Trophoblast cell (in vitro differentiated cells and primary cell): ENCODE measurements around the gene PTPRQ.

Experiments used
- DNase-seq, 2 donors: peaks; one replicate each; pipeline ENCODE4 v3.0.0-alpha.2; 2016
- H2AFZ ChIP-seq: 2 replicates; pipeline ENCODE4 v1.6.1; 2013; ENCODE audit warnings: low read length, moderate library complexity, mild to moderate bottlenecking; ENCODE audit not compliant: insufficient read depth, poor library complexity
- H2AK5ac ChIP-seq: 2 replicates; pipeline ENCODE4 v1.6.1; 2013; ENCODE audit warnings: mild to moderate bottlenecking, low read length
- H2BK120ac ChIP-seq: 2 replicates; pipeline ENCODE4 v1.6.1; 2013; ENCODE audit warnings: low read length, mild to moderate bottlenecking, moderate library complexity; ENCODE audit not compliant: insufficient read depth, poor library complexity
- H2BK12ac ChIP-seq: 2 replicates; pipeline ENCODE4 v1.6.1; 2013; ENCODE audit warnings: mild to moderate bottlenecking, low read length, moderate library complexity
- H2BK5ac ChIP-seq: 2 replicates; pipeline ENCODE4 v1.6.1; 2013; ENCODE audit warnings: low read length, low read depth, moderate library complexity, mild to moderate bottlenecking; ENCODE audit not compliant: poor library complexity
- H3K14ac ChIP-seq: 2 replicates; pipeline ENCODE4 v1.6.1; 2013; ENCODE audit warnings: mild to moderate bottlenecking, low read length
- H3K18ac ChIP-seq: 2 replicates; pipeline ENCODE4 v1.6.1; 2013; ENCODE audit warnings: mild to moderate bottlenecking, low read length
- H3K23ac ChIP-seq: 2 replicates; pipeline ENCODE4 v1.6.1; 2013; ENCODE audit warnings: low read length
- H3K27ac ChIP-seq: 2 replicates; pipeline ENCODE4 v1.5.1; 2013; ENCODE audit warnings: low read depth, mild to moderate bottlenecking, inconsistent platforms, low read length, moderate library complexity
- H3K27me3 ChIP-seq: 2 replicates; pipeline ENCODE4 v1.6.1; 2013; ENCODE audit warnings: inconsistent platforms, mild to moderate bottlenecking, low read length, moderate library complexity; ENCODE audit not compliant: insufficient read depth
- H3K36me3 ChIP-seq, 2 experiments: 1 replicate in 1 of 2; 2 replicates in 1 of 2; pipeline ENCODE4 v1.6.1; 2013; ENCODE audit warnings: low read length in 2 of 2, mild to moderate bottlenecking in 2 of 2, moderate library complexity in 1 of 2; ENCODE audit not compliant: insufficient read depth in 2 of 2, control insufficient read depth in 1 of 2
- H3K4ac ChIP-seq: 2 replicates; pipeline ENCODE4 v1.6.1; 2013; ENCODE audit warnings: low read depth, mild to moderate bottlenecking, low read length, moderate library complexity
- H3K4me1 ChIP-seq, 2 experiments: 1 replicate in 1 of 2; 2 replicates in 1 of 2; pipeline ENCODE4 v1.6.1; 2013; ENCODE audit warnings: low read length in 2 of 2, mild to moderate bottlenecking in 2 of 2, moderate library complexity in 1 of 2; ENCODE audit not compliant: insufficient read depth in 2 of 2, control insufficient read depth in 1 of 2
- H3K4me2 ChIP-seq: 2 replicates; pipeline ENCODE4 v1.6.1; 2013; ENCODE audit warnings: inconsistent platforms, mild to moderate bottlenecking, low read length, moderate library complexity
- H3K4me3 ChIP-seq: 2 replicates; pipeline ENCODE4 v1.5.1; 2013; ENCODE audit warnings: mild to moderate bottlenecking, low read depth, low read length, inconsistent platforms
- H3K79me1 ChIP-seq: one replicate; pipeline ENCODE4 v1.6.1; 2013; ENCODE audit warnings: low read length
- H3K79me2 ChIP-seq: 2 replicates; pipeline ENCODE4 v1.6.1; 2013; ENCODE audit warnings: low read length, mild to moderate bottlenecking; ENCODE audit not compliant: control insufficient read depth, insufficient read depth, poor library complexity
- H3K9ac ChIP-seq: 2 replicates; pipeline ENCODE4 v1.6.1; 2013; ENCODE audit warnings: mild to moderate bottlenecking, low read length
- H3K9me3 ChIP-seq: 2 replicates; pipeline ENCODE4 v1.6.1; 2013; ENCODE audit warnings: low read depth, mild to moderate bottlenecking, control low read depth, inconsistent platforms, low read length; ENCODE audit not compliant: insufficient read depth
- H4K12ac ChIP-seq: 2 replicates; pipeline ENCODE4 v1.6.1; 2013; ENCODE audit warnings: low read depth, mild to moderate bottlenecking, low read length, moderate library complexity
- H4K8ac ChIP-seq: 2 replicates; pipeline ENCODE4 v1.6.1; 2013; ENCODE audit warnings: low read depth, mild to moderate bottlenecking, low read length, moderate library complexity
- H4K91ac ChIP-seq: one replicate; pipeline ENCODE4 v1.6.1; 2013; ENCODE audit warnings: low read depth, mild to moderate bottlenecking, low read length, moderate library complexity
- WGBS: extraction: QIAGEN DNeasy Blood & Tissue Kit; methylation state at CpG from one replicate; pipeline ENCODE4 v1.1.7; 2013; ENCODE audit warnings: missing lambda C conversion rate; ENCODE audit not compliant: insufficient read length, insufficient coverage; ENCODE audit errors: extremely low coverage; 5-methylcytosine and 5-hydroxymethylcytosine counted together

PTPRQ gene

DNA sequence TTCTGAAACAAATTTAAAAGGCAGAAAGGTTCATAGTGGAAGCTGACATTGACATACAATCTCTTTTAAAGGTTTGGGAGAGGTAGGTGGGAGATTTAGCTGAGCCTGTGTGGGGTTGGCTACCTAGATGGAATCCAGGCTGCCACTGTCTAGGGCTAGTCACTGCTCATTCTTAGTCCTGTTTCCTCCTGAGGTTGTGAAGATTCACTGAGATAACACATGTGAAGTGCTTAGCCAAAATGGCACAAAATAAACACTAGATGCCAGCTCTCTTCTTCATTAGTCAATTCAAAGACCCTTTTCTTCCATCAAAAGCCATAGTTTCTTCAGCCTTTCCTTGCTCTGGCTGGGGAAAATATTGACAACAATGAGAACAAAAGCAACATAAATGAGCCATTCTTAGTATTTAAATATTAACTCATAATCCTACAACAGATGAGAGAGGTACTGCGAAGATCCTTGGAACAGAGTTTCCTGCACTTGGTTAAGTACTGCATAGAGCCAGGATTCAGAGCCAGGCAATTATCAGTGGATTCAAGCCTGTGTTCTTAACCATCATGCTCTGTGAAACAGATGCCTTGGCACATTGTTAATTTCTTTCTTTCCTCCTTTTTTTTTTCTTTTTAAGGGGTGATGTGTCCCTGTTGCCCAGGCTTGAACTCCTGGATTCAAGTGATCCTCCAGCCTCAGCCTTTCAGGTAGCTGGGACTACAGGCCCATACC lies 266.9 kb downstream of the PTPRQ start:
- H2BK5ac ChIP-seq = no peak overlapping the region

DNA sequence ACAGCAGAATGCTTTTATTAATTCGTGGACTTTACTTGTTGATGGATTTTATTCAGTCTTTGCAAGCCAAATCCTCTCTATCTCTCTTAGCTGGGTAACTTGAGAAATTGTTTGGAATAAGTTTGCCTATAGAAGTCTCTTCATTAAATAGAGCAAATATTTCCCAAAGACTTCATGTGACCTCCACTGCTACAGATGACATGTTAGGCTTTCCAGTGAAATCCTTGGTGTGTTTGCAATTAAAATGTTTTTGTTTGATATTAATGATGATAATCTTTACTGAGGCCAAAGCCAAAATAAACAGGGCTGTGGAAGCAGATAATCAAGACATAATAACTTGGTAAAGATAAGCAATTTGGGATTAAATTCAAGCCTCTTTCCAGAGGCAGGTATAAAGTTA lies 267.8 kb downstream of the PTPRQ start:
- no peak overlapping the region for H2AK5ac ChIP-seq
- H4K12ac ChIP-seq = no peak overlapping the region
- no CpG with 5 or more reads among the region's 1 CpG for WGBS
- no peak overlapping the region for H2BK12ac ChIP-seq
- H3K9me3 ChIP-seq = peaks cover 3% of the 10 kb centered on the region
- no peak overlapping the region for H2BK120ac ChIP-seq
- H3K4me2 ChIP-seq = no peak overlapping the region
- H3K27me3 ChIP-seq = peaks cover 27% of the 10 kb centered on the region
- no peak overlapping the region for H3K18ac ChIP-seq
- no peak overlapping the region for H3K4ac ChIP-seq
- no peak for DNase-seq
- H2AFZ ChIP-seq = no peak overlapping the region
- H3K9ac ChIP-seq = no peak overlapping the region
- H3K79me1 ChIP-seq = no peaks in the 10 kb centered on the region
- no peak overlapping the region for H3K4me3 ChIP-seq
- H3K36me3 ChIP-seq = no peaks in the 10 kb centered on the region
- H3K4me1 ChIP-seq = peaks cover 4 to 5% of the 10 kb centered on the region in 2 experiments
- no peak overlapping the region for H4K8ac ChIP-seq
- no peak overlapping the region for H2BK5ac ChIP-seq
- no peak overlapping the region for H3K14ac ChIP-seq
- no peaks in the 10 kb centered on the region for H3K79me2 ChIP-seq
- no peak overlapping the region for H3K23ac ChIP-seq
- H3K27ac ChIP-seq = no peak overlapping the region
- no peak overlapping the region for H4K91ac ChIP-seq

More for the DNA sequence above, 266.9 kb downstream of the PTPRQ start:
- H2AK5ac ChIP-seq = no peak overlapping the region
- H3K36me3 ChIP-seq = no peaks in the 10 kb centered on the region
- peaks cover 3% of the 10 kb centered on the region for H3K9me3 ChIP-seq
- no peak overlapping the region for H4K8ac ChIP-seq
- DNase-seq = no peak
- H3K27ac ChIP-seq = no peak overlapping the region
- H3K4me3 ChIP-seq = no peak overlapping the region
- H3K23ac ChIP-seq = no peak overlapping the region
- no CpG with 5 or more reads among the region's 1 CpG for WGBS
- no peaks in the 10 kb centered on the region for H3K79me2 ChIP-seq
- peaks cover 4 to 5% of the 10 kb centered on the region in 2 experiments for H3K4me1 ChIP-seq
- no peak overlapping the region for H3K18ac ChIP-seq
- no peak overlapping the region for H3K4me2 ChIP-seq
- no peak overlapping the region for H2BK12ac ChIP-seq
- H3K14ac ChIP-seq = no peak overlapping the region
- no peaks in the 10 kb centered on the region for H3K79me1 ChIP-seq
- H2BK120ac ChIP-seq = no peak overlapping the region
- no peak overlapping the region for H4K12ac ChIP-seq
- no peak overlapping the region for H3K9ac ChIP-seq
- H4K91ac ChIP-seq = no peak overlapping the region
- no peak overlapping the region for H2AFZ ChIP-seq
- H3K27me3 ChIP-seq = peaks cover 32% of the 10 kb centered on the region
- no peak overlapping the region for H3K4ac ChIP-seq

DNA sequence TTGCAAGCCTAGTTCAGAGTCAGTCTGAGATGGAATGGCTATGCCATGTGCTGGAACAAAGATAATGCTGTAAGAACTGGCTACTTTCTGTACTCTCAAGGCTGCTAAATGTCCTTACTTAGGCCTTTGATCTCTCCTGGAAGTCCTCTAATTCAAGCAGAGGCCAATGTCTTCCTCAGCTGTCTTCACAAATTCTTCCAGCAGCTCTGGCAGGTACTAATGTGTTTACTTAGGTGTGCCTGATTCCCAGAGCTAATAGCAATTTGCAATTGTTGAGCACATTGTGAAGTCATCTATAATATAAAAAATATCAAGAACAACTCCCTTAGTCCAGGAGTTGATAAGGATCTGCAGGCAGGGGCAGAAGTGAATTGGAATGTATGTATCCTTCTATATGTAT lies 268.8 kb downstream of the PTPRQ start:
- Histone ChIP-seq H3K9me3 (peaks cover 3% of the 10 kb centered on the region), H3K79me2 (no peaks in the 10 kb centered on the region), H3K4me2 (no peak overlapping the region), H3K14ac (no peak overlapping the region), H3K4me3 (no peak overlapping the region), H3K4ac (no peak overlapping the region), H2BK120ac (no peak overlapping the region), H3K23ac (no peak overlapping the region), H3K18ac (no peak overlapping the region), H4K91ac (no peak overlapping the region), H3K9ac (no peak overlapping the region), H2BK12ac (no peak overlapping the region), H3K27ac (no peak overlapping the region), H3K36me3 (no peaks in the 10 kb centered on the region), H2BK5ac (no peak overlapping the region), H2AFZ (no peak overlapping the region), H4K8ac (no peak overlapping the region), H3K79me1 (no peaks in the 10 kb centered on the region), H2AK5ac (no peak overlapping the region), H4K12ac (no peak overlapping the region), H3K4me1 (peaks cover 3 to 4% of the 10 kb centered on the region in 2 experiments), H3K27me3 (peaks cover 18% of the 10 kb centered on the region)
- no peak for DNase-seq

DNA sequence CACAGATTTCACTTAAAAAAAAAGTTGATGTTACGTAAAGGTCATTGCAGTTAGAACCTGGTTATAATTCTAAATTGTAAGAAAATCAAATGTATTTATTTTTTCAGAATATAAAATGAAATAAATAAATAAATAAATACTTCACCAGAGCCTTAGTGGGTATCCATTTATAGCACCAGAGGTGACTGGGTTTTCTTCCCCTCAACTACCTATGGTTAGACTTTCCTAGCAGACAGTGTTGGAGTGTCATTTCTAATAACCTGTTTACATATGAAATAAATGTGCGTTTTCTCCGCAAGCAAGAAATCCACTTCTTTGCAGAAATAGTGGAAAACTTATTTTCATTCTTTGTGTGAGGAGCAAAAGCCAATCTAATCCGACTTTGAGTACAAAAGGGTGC lies 269.4 kb downstream of the PTPRQ start:
- no peak overlapping the region for H3K4ac ChIP-seq
- peaks cover 3% of the 10 kb centered on the region for H3K9me3 ChIP-seq
- H2BK120ac ChIP-seq = no peak overlapping the region
- no peak overlapping the region for H3K27ac ChIP-seq
- H4K91ac ChIP-seq = no peak overlapping the region
- no peak overlapping the region for H4K8ac ChIP-seq
- no peaks in the 10 kb centered on the region for H3K36me3 ChIP-seq
- no peaks in the 10 kb centered on the region for H3K79me1 ChIP-seq
- peaks cover 14% of the 10 kb centered on the region for H3K27me3 ChIP-seq
- H2BK5ac ChIP-seq = no peak overlapping the region
- no peak overlapping the region for H3K18ac ChIP-seq
- H3K4me3 ChIP-seq = no peak overlapping the region
- no peak overlapping the region for H2AFZ ChIP-seq
- H3K23ac ChIP-seq = no peak overlapping the region
- no peak overlapping the region for H2AK5ac ChIP-seq
- H2BK12ac ChIP-seq = no peak overlapping the region
- no peak overlapping the region for H3K4me2 ChIP-seq
- DNase-seq = no peak
- no peaks in the 10 kb centered on the region for H3K79me2 ChIP-seq
- H3K4me1 ChIP-seq = peaks cover 0 to 4% of the 10 kb centered on the region in 2 experiments
- WGBS = no CpG with 5 or more reads among the region's 4 CpGs
- H4K12ac ChIP-seq = no peak overlapping the region
- H3K14ac ChIP-seq = no peak overlapping the region
- no peak overlapping the region for H3K9ac ChIP-seq
